ENCODE measurements around the gene ANKRD36. TPM values are rescaled to one million over a fixed set of nuclear protein-coding genes. Genes with fewer than 3 reads are reported as not detected.

The ANKRD36 gene
- total RNA-seq, result 7.2 and 11.3 TPM in 2 replicates

DNA sequence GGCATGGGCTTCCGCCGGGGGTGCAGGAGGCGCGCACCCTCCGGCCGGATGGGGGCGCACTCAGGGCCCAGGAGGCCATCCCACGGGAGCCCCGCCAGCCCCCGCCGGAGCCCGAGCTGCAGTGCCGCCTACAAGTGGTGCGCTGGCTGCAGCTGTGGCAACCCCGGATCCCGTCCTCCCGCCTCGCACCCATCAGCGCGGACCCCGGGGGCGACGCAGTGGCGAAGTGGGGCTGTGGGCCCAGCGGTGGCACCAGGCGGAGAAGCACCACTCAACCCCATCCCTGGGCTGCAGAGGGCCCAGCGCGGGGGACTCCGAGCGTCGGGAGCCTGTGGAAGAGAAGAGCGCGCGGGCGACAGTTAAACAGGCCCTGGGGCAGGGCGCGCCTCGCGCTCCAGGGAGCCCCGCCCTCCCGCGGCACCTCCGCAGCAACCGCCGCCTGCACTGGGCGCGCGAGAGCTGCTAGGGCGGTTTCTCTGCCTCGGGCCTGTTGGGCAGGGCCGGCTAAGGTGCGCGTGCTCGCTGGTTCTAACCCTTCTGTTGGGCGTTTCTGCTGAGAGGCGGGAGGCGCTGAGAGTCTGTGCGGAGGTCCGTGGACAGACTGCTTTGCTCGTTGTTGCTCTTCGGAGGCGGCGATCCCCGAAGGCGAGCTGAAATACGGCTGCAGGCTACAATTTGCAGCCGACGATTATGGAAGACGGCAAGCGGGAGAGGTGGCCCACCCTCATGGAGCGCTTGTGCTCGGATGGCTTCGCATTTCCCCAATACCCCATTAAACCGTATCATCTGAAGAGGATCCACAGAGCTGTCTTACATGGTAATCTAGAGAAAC is at the start of gene ANKRD36:
Gene ANKRD36 (plus strand): TSS at position 104 of the 832 bp plus-strand sequence. CDS start 587 bp downstream, at position 691.

DNA sequence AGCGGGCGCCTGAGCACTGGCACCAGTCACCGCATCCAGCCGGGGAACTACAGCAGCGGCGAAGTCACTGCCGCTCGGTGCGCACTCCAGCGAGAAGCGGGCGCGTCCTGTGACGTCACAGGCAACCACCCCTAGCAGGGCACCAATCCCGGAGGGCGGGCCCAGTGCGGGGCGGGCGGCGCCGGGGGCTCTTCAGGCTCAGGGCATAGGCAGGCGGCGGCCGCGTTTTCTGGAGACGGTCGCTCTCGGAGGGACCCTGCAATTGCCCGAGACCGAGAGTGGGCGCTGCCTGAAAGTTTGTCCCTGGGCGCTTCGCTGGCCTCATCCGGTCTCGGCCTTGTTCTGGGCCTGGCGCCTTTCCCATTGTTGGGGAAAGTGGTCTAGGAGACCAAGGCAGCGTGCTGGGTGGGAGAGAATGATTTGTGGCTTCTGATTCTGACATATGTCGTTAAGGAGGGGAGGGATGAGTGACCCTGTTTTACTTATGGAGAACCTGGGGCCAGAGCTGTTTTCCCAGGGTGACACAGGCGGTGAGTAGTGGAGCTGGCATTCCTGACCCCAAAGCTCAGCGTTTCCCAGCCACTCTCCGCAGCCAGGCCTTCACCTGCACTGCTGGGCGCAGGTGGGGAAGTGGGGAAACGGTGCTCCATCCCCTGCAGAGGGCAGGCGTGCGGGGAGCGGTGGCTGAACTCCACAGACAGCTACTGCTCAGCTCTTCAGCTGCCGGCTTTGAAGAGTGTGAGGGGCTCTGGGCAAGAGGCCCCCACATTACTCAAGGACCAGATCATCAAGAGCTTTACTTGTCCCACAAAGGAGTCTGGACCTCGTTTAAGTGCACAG is 18.0 kb upstream of the ANKRD36 start, which contains the start of gene FAHD2B:
Gene FAHD2B (minus strand): TSS at position 111 of the 840 bp plus-strand sequence. CDS start 3,176 bp downstream, outside the sequence.

Other genes starting within 250 kb of the ANKRD36 start
- 9.6 and 17.8 TPM in 2 replicates for gene SEMA4C, start 243.1 kb upstream of the ANKRD36 start, total RNA-seq
- not detected in 2 replicates for gene FAM178B, start 126.6 kb upstream of the ANKRD36 start, total RNA-seq
- gene FAHD2B, start 18.3 kb upstream of the ANKRD36 start, total RNA-seq, result 7.5 and 11.3 TPM in 2 replicates

All from tracheal epithelial cell (primary cell).